Right ventricle myocardium inferior (tissue), 1 donor: Measurements from ENCODE around the gene NT5C1A. TPM values are rescaled to one million over a fixed set of nuclear protein-coding genes. Genes with fewer than 3 reads are reported as not detected.
A peak's percentile ranks its signal among the peaks of the same experiment; 100 is the strongest.

Source experiments
- ATAC-seq: fragments of 200-7000 bp; cut with Tn5 transposase; one replicate; pipeline ENCODE4 v1.9.1; 2020; ENCODE audit warnings: mild to moderate bottlenecking, moderate library complexity
- DNase-seq: peaks from one replicate; pipeline ENCODE4 v3.0.0; 2021; ENCODE audit errors: missing footprints
- intact Hi-C: fragments of 100-400 bp; cut with DNase I; formaldehyde crosslinking; loops from one replicate; pipeline ENCODE4 v1.11.0; 2022
- total RNA-seq: library from RNA; stranded (reverse); fragmentation: NEBNext Ultra II Directional; extraction: Animal tissue kit (Norgen Biotek cat#: 25700); gene quantifications from one replicate; pipeline ENCODE4 v1.2.1, GENCODE V29; 2021
- donor health status: DM: no; HTN: yes; CAD: no; lungs with severe emphysema.

NT5C1A gene
- total RNA-seq, 1 donor from 2014 or later: 31.3 TPM

- intact Hi-C loops: no loop called here
- ATAC-seq (no peak), DNase-seq (no peak)
Measured at GRCh38 chr1:39647247-39647646, 24.7 kb downstream of the NT5C1A start.

- peak; percentile 93 for DNase-seq
- ATAC-seq: peak; percentile 90
- intact Hi-C loops: loop anchor here (1.0 kb wide), 1 partner anchor 21 kb away; no protein-coding TSS in a partner anchor
Measured at GRCh38 chr1:39646232-39647081, 25.4 kb downstream of the NT5C1A start.

DNA sequence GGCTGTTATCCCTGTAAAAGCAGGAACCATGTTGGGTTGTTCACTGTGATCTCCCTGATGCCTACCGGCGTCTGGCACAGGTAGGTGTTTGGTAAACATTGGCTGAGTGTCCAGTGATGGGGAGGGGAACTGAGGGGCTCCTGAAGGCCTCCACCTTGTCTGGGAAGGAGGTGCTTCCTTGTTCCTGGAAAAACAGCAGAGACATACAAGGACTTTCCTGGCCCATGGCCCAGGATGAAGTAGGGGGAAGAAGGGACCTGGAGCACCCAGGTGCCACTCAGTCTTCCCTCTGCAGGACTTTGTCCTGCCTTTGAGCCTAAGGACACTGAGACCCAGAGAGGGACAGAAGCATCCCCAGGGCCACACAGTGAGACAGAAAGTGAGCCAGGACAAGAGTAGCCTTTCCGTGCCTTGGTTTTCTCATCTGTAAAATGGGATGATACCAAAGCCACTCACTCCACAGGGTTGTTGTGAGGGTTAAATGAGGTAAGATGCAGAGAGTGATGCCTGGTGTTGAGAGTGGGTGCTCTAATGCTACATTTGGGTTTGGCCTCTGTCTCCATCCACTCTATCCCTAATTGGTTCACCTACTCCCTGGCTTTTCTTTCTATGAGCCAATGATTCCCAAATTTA is 26.4 kb downstream of the NT5C1A start:
- intact Hi-C loops: loop anchor here (1.0 kb wide), 1 partner anchor 20 kb away; no protein-coding TSS in a partner anchor
- ATAC-seq (no peak), DNase-seq (no peak)

GRCh38 chr1:39643705-39644104 is 28.2 kb downstream of the NT5C1A start:
- intact Hi-C loops: no loop called here
- no peak for ATAC-seq
- DNase-seq: no peak

DNA sequence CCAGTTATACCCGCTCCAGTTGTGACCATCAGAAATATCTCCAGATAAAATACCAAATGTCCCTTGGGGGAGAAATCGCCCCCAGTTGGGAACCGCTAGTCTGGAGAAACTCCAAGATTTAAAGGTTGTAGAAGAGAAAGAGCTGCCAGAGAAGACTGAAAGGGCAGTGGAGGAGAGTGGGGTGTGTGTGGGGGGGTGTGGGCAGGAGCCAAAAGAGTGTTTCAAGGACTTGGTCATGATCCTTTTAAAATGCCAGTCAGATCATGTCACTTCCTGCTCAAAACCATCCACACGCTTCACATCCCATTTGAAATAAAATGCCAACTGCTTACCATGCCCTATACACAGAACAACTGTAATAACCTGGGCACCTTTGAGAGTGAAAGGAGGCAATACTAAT is 29.1 kb downstream of the NT5C1A start:
- intact Hi-C loops: no loop called here
- DNase-seq: no peak

GRCh38 chr1:39640861-39641260 is 31.0 kb downstream of the NT5C1A start:
- ATAC-seq (no peak), DNase-seq (no peak)
- intact Hi-C loops: no loop called here

More for the DNA sequence above, 29.1 kb downstream of the NT5C1A start:
- ATAC-seq: no peak

DNA sequence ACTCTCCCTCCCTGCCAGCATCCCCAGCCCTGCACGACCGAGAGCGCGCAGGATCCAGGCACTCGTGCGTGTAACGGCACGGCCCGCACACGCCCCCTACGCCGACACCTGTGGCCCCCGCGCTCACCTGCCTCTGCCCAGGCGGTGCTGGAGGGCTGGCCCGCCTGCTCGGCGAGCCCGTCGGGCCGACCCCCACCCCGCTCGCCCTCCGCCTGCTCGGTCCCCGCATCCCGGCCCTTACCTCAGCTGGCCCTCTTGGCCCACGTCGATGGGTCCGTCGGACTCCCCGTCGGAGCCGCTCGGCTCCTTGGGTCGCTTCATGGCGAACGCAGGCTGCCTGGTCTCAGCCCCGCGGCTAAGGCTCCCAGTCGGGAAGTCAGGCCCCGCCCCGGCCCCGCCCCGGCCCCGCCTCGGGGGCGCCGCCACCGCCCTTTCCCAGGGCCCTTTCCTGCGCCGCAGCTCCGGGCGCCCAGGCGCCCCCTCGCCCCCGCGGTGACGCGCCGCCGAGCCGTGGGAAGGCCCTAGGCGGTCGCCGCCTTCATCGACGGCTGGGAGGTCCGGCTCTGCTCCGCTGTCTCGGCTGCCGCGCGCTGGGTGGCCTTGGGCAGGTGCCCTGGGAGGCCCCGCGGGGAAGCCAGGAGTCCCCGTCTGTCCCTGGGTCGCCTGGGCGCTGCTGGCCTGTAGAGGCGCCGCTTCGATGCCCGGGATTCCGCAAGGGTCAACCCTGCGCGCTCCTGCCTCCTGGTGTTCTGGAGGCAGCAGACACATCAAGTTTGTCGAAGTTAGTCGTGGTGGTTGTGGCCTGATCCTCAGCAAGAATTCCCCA is 32.4 kb downstream of the NT5C1A start, which contains the start of gene HEYL:
Gene HEYL, minus strand, starts transcription at position 339 of the 826 bp plus-strand sequence. Its CDS starts 18 bp downstream, at position 321.
- DNase-seq (peak; percentile 88), ATAC-seq (peak; percentile 89)
- intact Hi-C loops: loop anchor here (2.0 kb wide), 1 partner anchor 15 kb away; no protein-coding TSS in a partner anchor

GRCh38 chr1:39638965-39639304 is 33.0 kb downstream of the NT5C1A start:
- ATAC-seq: no peak
- no peak for DNase-seq
- intact Hi-C loops: loop anchor here (2.0 kb wide), 1 partner anchor 14 kb away; no protein-coding TSS in a partner anchor

DNA sequence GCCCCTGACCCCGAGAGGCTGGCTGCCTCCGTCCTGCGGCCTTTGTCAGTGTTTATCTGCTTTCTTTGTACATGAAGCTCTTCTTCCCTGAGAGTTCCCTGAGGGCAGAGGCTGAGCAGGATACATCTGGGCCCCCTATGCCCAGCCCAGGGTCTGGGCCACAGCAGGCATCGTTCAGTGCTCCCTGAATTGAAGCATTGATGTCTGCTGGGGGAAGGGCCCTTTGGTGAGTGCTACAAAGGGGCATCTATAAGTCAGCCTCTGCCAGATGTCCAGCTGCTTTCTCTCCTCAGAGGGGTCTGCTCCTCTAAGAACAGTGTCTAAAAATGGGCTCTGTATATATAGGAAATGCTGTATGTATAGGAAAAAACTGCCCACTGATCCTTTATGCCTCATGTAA is 34.5 kb downstream of the NT5C1A start:
- DNase-seq: no peak
- intact Hi-C loops: no loop called here
- no peak for ATAC-seq

- DNase-seq: no peak
- no peak for ATAC-seq
- intact Hi-C loops: no loop called here
Measured at GRCh38 chr1:39635871-39636210, 36.1 kb downstream of the NT5C1A start.

- DNase-seq (peak; percentile 82), ATAC-seq (peak; percentile 75)
- intact Hi-C loops: no loop called here
Measured at GRCh38 chr1:39635205-39635870, 36.6 kb downstream of the NT5C1A start.

- intact Hi-C loops: no loop called here
- DNase-seq (no peak), ATAC-seq (no peak)
Measured at GRCh38 chr1:39633422-39633821, 38.5 kb downstream of the NT5C1A start.

- DNase-seq (peak; percentile 86), ATAC-seq (peak; percentile 71)
- intact Hi-C loops: no loop called here
Measured at GRCh38 chr1:39632682-39633417, 39.1 kb downstream of the NT5C1A start.

GRCh38 chr1:39632323-39632681 is 39.6 kb downstream of the NT5C1A start:
- ATAC-seq: no peak
- intact Hi-C loops: no loop called here
- DNase-seq: no peak

- intact Hi-C loops: no loop called here
- ATAC-seq (no peak), DNase-seq (no peak)
Measured at GRCh38 chr1:39631361-39632322, 40.3 kb downstream of the NT5C1A start.

- intact Hi-C loops: no loop called here
- no peak for DNase-seq
- no peak for ATAC-seq
Measured at GRCh38 chr1:39628807-39629350, 43.0 kb downstream of the NT5C1A start.

- ATAC-seq (no peak), DNase-seq (no peak)
- intact Hi-C loops: no loop called here
Measured at GRCh38 chr1:39626646-39627045, 45.3 kb downstream of the NT5C1A start.
